Coronary artery (tissue), 2 donors: ENCODE results near the gene RAI1.
"Not testable (repeated sequence)": the region's sequence is repeated elsewhere in the genome, so short reads cannot be mapped to it uniquely, and the experiment has no call there.

Source experiments
- DNase-seq: peaks from one replicate; pipeline ENCODE4 v3.0.0-alpha.2; 2017; ENCODE audit warnings: low spot score
- H3K27ac ChIP-seq, 2 donors: fragments of 200-600 bp; sonication (generic); one replicate each; pipeline ENCODE4 v1.5.1; 2016 to 2019
- H3K4me3 ChIP-seq: fragments of 200-600 bp; sonication (generic); 2 replicates; pipeline ENCODE4 v1.5.1; 2016; ENCODE audit warnings: mild to moderate bottlenecking, moderate library complexity
- TF ChIP-seq, protein P1 (sequence below): fragments of 200-600 bp; sonication (generic); IDR thresholded peaks from one replicate; pipeline ENCODE4 v1.5.1; 2019; ENCODE audit warnings: antibody characterized with exemption

The RAI1 gene

DNA sequence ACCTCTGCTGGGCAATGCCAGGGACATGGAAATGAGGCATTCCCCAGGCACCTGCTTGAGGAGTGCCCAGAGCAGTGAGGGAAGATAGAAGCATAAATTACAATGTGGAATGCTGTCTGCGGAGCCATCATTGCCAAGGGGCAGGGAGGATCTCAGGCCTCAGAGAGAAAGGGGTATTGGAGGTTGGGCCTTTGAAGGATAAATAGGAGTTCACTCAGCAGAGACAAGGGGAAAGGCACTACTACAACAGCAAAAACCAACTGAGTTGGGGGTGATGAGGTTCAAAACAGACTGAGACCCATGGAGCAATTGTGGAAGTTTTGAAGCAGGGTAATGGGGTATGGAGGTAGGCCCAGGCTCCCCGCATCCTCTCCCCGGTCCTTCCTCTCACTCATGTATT is 122.7 kb downstream of the RAI1 start:
- Histone ChIP-seq H3K27ac (no peak overlapping the region), H3K4me3 (no peak overlapping the region)
- DNase-seq, result no peak
- TF ChIP-seq, protein P1, sequence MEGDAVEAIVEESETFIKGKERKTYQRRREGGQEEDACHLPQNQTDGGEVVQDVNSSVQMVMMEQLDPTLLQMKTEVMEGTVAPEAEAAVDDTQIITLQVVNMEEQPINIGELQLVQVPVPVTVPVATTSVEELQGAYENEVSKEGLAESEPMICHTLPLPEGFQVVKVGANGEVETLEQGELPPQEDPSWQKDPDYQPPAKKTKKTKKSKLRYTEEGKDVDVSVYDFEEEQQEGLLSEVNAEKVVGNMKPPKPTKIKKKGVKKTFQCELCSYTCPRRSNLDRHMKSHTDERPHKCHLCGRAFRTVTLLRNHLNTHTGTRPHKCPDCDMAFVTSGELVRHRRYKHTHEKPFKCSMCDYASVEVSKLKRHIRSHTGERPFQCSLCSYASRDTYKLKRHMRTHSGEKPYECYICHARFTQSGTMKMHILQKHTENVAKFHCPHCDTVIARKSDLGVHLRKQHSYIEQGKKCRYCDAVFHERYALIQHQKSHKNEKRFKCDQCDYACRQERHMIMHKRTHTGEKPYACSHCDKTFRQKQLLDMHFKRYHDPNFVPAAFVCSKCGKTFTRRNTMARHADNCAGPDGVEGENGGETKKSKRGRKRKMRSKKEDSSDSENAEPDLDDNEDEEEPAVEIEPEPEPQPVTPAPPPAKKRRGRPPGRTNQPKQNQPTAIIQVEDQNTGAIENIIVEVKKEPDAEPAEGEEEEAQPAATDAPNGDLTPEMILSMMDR, result no peak

GRCh38 chr17:17805575-17805974 is 124.3 kb downstream of the RAI1 start:
- DNase-seq, result no peak
- no peak overlapping the region for H3K27ac ChIP-seq

DNA sequence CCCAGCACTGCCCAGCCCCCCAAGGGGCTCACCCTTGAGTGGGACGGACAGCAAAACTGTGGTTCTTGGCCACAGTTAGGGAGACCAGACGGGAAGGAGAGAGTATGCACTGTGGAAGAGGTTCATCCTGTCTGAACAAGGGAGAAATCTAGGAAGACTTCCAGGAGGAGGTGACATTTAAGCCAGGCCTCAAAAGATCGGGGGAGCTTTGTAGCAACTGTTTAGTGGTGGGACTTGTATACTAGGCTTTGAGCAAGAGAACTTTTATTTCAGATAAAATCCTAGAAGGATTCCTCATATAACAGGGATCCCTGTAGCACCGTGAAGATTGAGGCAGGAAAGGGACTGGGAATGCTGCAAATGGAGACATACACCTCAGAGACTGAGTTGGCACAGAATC is 124.8 kb downstream of the RAI1 start:
- no peak for DNase-seq
- Histone ChIP-seq H3K27ac (no peak overlapping the region), H3K4me3 (no peak overlapping the region)
- TF ChIP-seq, protein P1, result no peak

More at GRCh38 chr17:17805575-17805974, 124.3 kb downstream of the RAI1 start:
- no peak overlapping the region for H3K4me3 ChIP-seq
- TF ChIP-seq, protein P1, result no peak

DNA sequence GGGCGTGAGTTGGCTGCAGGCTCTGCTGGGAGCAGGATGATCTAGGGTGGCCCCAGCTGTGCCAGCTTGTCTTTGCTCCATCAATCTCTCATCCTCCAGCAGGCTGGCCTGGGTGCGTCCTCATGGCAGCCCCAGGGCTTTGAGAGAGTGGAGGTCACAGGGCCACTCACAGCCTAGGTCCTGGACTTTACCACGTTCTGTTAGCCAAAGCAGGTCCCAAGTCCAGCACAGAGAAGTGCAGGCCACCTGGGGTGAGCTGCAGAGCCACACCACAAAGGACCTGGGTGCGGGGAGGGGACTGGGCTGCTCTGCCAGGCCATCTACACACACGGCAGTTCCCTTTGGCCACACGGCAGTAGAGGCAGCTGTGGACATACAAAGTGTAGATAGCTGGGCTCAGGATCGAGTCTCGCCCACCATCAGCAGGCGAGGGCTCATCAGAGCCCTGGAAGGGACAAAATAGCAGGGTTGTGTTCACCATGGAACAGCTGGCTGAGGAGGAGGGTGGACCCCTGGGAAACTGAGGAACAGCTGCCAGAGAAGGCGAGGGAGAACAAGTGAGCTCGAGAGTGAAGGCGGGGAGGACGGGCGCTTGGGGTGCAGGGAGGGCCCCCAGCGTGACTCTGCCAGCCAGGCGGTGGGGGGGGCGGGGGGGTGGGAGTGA is 125.5 kb downstream of the RAI1 start:
- Histone ChIP-seq H3K27ac (no peak overlapping the region), H3K4me3 (no peak overlapping the region)
- TF ChIP-seq, protein P1, result no peak

DNA sequence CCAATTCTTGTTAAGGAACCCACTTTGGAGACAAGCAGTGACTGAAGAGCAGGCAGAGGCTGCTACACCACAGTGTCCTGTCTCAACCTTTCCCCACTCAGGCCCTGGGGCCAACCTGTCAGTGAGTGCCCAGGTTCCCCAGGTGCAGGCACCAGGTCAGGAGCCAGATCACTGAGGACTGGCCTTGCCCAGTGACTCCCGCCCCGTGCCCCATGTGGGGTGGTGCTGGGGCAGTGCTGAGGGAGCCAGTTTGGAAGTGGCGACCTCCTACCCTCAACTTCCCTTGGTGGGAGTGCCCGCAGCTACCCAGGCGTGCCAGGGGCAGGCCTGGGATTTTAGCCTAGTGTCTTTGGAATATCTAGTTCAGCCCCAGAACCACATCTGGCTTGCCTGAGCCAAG is 126.2 kb downstream of the RAI1 start:
- DNase-seq, result no peak
- TF ChIP-seq, protein P1, result no peak
- Histone ChIP-seq H3K27ac (no peak overlapping the region), H3K4me3 (no peak overlapping the region)

More for the DNA sequence above, 125.5 kb downstream of the RAI1 start:
- DNase-seq, result no peak

DNA sequence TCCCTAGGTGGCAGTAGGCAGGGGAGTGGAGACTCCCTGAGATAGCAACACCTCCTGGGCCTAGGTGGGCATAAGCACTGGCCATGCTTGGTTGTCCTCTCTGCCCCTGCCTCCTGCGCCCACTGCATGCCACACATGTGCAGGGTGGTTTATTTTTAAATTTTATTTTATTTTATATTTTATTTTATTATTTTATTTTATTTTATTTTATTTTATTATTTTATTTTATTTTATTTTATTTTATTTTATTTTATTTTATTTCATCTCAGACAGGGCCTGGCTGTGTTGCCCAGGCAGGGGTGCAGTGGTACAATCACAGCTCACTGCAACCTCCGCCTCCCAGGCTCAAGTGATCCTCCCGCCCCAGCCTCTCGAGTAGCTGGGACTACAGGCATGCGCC is 126.9 kb downstream of the RAI1 start:
- DNase-seq, H3K27ac ChIP-seq, H3K4me3 ChIP-seq: not testable (repeated sequence)

DNA sequence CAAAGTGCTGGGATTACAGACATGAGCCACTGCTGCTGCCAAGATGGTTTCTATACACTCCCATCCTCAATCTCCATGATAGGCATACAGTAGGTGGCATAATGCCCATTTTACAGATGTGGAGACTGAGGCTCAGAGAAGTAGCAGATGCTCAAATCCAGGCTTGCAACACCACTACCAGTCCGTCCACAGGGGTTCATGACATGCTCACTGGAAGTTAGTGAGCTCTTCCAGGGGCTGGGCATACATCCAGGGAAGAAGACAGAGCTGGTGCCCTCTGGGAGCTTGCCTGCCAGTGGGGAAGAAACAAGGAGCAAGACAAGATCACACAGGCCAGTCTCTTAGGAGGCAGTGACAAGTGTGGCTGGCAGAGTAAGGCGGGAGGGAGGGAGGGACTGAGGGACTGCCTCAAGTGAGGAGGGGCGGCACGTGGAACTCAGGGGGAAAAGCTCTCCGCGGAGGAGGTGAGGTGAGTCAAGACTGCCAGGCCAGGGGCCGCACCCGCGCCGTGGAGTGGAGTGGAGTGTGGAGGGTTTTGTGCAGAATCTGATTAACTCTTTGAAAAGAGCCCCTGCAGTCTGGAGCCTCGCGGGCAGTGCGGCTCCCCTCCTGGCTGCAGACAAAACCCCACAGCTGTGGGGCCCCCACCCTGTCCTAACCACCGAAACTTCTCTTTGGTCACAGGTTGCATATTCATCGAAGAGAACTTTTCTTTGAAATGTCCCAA is 127.6 kb downstream of the RAI1 start:
- no peak for DNase-seq
- TF ChIP-seq, protein P1, result no peak
- Histone ChIP-seq H3K4me3 (no peak overlapping the region), H3K27ac (no peak overlapping the region)
